ENCODE measurements around the gene IL17B. TPM values are rescaled to one million over a fixed set of nuclear protein-coding genes. Genes with fewer than 3 reads are reported as not detected.
"Not testable (repeated sequence)": the region's sequence is repeated elsewhere in the genome, so short reads cannot be mapped to it uniquely, and the experiment has no call there.

The IL17B gene
- total RNA-seq, 1 experiment from 2014 or later, result not detected

DNA sequence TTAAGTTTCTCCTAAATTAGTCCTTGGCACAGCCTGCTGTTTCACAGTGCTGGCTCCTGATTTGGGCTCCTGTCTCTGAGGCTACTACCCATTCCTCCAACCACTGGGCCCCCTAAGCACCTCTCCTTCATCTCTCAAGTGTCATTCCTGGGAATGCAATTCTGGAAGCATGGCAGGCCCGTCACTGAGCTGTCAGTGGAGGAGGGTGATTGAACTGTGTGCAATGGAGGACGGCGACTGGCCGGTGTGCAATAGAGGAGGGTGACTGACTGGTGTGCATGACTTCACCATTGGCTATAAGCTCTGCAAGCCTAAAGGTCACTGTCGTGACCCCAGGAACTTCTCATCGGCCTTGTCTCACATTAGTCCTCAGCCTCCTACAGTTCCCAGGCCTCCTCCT, 12.4 kb upstream of the IL17B start:
- Mint-ChIP-seq H3K27me3 (ENCODE audit: low read depth) (no peaks in the 10 kb centered on the region; the same call in 1 of the 2 replicates), H3K4me1 (no peaks in the 10 kb centered on the region), H3K27ac (no peak overlapping the region), H3K36me3 (ENCODE audit: insufficient read depth in 1 of 3, low read depth in 3 of 3) (no peaks in the 10 kb centered on the region; a peak in 1 of 7 replicates), H3K4me3 (no peak overlapping the region), H3K9me3 (no peaks in the 10 kb centered on the region)
- H3K9ac ChIP-seq (ENCODE audit: extremely low read depth, insufficient read length, low read length), result no peak overlapping the region
- no peak overlapping the region for H3K14ac ChIP-seq (ENCODE audit: insufficient read depth, low read length)
- H2BK120ac ChIP-seq (ENCODE audit: low read depth, low read length, poor library complexity, severe bottlenecking), result no peak overlapping the region
- H3K4me1 ChIP-seq (ENCODE audit: insufficient read depth, low read length), result no peaks in the 10 kb centered on the region
- no peak overlapping the region for H3K18ac ChIP-seq (ENCODE audit: insufficient read length, low read depth, low read length)
- no peak overlapping the region for H2BK12ac ChIP-seq (ENCODE audit: insufficient read length, low read depth, low read length)
- H3K27ac ChIP-seq (ENCODE audit: insufficient read length, low read depth, low read length), result no peak overlapping the region
- no peaks in the 10 kb centered on the region for H4K20me1 ChIP-seq (ENCODE audit: control insufficient read depth, insufficient read depth, insufficient read length)
- H3K23me2 ChIP-seq (ENCODE audit: insufficient read length, low read depth, low read length, poor library complexity, severe bottlenecking), result no peaks in the 10 kb centered on the region
- H3K79me1 ChIP-seq (ENCODE audit: insufficient read depth, low read depth, low read length, poor library complexity, severe bottlenecking), result no peaks in the 10 kb centered on the region
- no peak overlapping the region for H3K4me2 ChIP-seq (ENCODE audit: insufficient read depth, insufficient read length, low read length)
- no peak overlapping the region for H2BK5ac ChIP-seq (ENCODE audit: insufficient read length, low read length)
- H3K23ac ChIP-seq (ENCODE audit: insufficient read length, low read depth, low read length), result no peak overlapping the region
- H3T11ph ChIP-seq (ENCODE audit: low read length), result no peak overlapping the region
- WGBS (ENCODE audit: extremely low coverage, insufficient read length, low lambda C conversion rate), result no CpG with 5 or more reads among the region's 6 CpGs
- H2AK5ac ChIP-seq (ENCODE audit: insufficient read length, low read length), result no peak overlapping the region
- H2AFZ ChIP-seq (ENCODE audit: low read length), result no peak overlapping the region
- H3K9me3 ChIP-seq (ENCODE audit: control insufficient read depth, low read depth, low read length), result no peaks in the 10 kb centered on the region
- no peaks in the 10 kb centered on the region for H3K79me2 ChIP-seq (ENCODE audit: insufficient read depth, low read length)
- no peak overlapping the region for H3K56ac ChIP-seq (ENCODE audit: insufficient read length, low read depth, low read length)
- H4K5ac ChIP-seq (ENCODE audit: insufficient read length, low read depth, low read length), result no peak overlapping the region
- TF ChIP-seq, protein P1, sequence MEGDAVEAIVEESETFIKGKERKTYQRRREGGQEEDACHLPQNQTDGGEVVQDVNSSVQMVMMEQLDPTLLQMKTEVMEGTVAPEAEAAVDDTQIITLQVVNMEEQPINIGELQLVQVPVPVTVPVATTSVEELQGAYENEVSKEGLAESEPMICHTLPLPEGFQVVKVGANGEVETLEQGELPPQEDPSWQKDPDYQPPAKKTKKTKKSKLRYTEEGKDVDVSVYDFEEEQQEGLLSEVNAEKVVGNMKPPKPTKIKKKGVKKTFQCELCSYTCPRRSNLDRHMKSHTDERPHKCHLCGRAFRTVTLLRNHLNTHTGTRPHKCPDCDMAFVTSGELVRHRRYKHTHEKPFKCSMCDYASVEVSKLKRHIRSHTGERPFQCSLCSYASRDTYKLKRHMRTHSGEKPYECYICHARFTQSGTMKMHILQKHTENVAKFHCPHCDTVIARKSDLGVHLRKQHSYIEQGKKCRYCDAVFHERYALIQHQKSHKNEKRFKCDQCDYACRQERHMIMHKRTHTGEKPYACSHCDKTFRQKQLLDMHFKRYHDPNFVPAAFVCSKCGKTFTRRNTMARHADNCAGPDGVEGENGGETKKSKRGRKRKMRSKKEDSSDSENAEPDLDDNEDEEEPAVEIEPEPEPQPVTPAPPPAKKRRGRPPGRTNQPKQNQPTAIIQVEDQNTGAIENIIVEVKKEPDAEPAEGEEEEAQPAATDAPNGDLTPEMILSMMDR (conservative IDR thresholded peaks at IDR 0.05), result no peak
- H3K4ac ChIP-seq (ENCODE audit: low read depth, low read length), result no peak overlapping the region
- no peak overlapping the region for H4K8ac ChIP-seq (replicated peaks; ENCODE audit: insufficient read length, low read depth, low read length)
- H2BK15ac ChIP-seq (ENCODE audit: low read depth, low read length), result no peak overlapping the region
- H2BK20ac ChIP-seq (ENCODE audit: low read depth, low read length, poor library complexity, severe bottlenecking), result no peak overlapping the region
- DNase-seq, result no peak
- H3K27me3 ChIP-seq (ENCODE audit: insufficient read depth, low read length), result no peaks in the 10 kb centered on the region
- no peak overlapping the region for H4K91ac ChIP-seq (ENCODE audit: insufficient read length, low read depth, low read length)

DNA sequence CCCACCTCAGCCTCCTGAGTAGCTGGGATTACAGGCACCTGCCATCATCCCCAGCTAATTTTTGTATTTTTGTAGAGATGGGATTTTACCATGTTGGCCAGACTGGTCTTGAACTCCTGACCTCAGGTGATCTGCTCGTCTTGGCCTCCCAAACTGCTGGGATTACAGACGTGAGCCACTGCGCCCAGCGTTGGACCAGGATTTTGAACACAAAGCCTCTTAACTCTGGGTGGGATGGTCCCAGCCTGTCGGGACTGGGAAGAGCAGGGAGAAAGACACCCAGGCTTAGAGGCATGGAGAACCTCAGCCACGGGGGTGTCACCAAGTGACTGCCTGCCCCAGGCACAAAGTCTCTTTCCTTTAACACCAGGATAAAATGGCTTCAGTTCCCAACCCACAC, 12.0 kb upstream of the IL17B start:
- H3K27me3 Mint-ChIP-seq (ENCODE audit: low read depth); H2BK12ac ChIP-seq (ENCODE audit: insufficient read length, low read depth, low read length); H2BK120ac ChIP-seq (ENCODE audit: low read depth, low read length, poor library complexity, severe bottlenecking); H3K79me1 ChIP-seq (ENCODE audit: insufficient read depth, low read depth, low read length, poor library complexity, severe bottlenecking); H3K36me3 Mint-ChIP-seq (ENCODE audit: insufficient read depth in 1 of 3, low read depth in 3 of 3); H3K4me3 Mint-ChIP-seq; DNase-seq; H2AFZ ChIP-seq (ENCODE audit: low read length); H3K9me3 ChIP-seq (ENCODE audit: control insufficient read depth, low read depth, low read length); H3K4ac ChIP-seq (ENCODE audit: low read depth, low read length); H3K27ac Mint-ChIP-seq; H4K8ac ChIP-seq (replicated peaks; ENCODE audit: insufficient read length, low read depth, low read length); H3K9me3 Mint-ChIP-seq; H4K5ac ChIP-seq (ENCODE audit: insufficient read length, low read depth, low read length); H2BK5ac ChIP-seq (ENCODE audit: insufficient read length, low read length); H3K56ac ChIP-seq (ENCODE audit: insufficient read length, low read depth, low read length); H4K91ac ChIP-seq (ENCODE audit: insufficient read length, low read depth, low read length); H3K4me1 ChIP-seq (ENCODE audit: insufficient read depth, low read length); H3K23me2 ChIP-seq (ENCODE audit: insufficient read length, low read depth, low read length, poor library complexity, severe bottlenecking); H2AK5ac ChIP-seq (ENCODE audit: insufficient read length, low read length); H3K79me2 ChIP-seq (ENCODE audit: insufficient read depth, low read length); H3K27me3 ChIP-seq (ENCODE audit: insufficient read depth, low read length); H3K4me1 Mint-ChIP-seq; H3K18ac ChIP-seq (ENCODE audit: insufficient read length, low read depth, low read length); H3K4me2 ChIP-seq (ENCODE audit: insufficient read depth, insufficient read length, low read length); H4K20me1 ChIP-seq (ENCODE audit: control insufficient read depth, insufficient read depth, insufficient read length); H3T11ph ChIP-seq (ENCODE audit: low read length); H3K9ac ChIP-seq (ENCODE audit: extremely low read depth, insufficient read length, low read length); H3K27ac ChIP-seq (ENCODE audit: insufficient read length, low read depth, low read length); H2BK20ac ChIP-seq (ENCODE audit: low read depth, low read length, poor library complexity, severe bottlenecking); H3K23ac ChIP-seq (ENCODE audit: insufficient read length, low read depth, low read length); H3K14ac ChIP-seq (ENCODE audit: insufficient read depth, low read length); H2BK15ac ChIP-seq (ENCODE audit: low read depth, low read length): not testable (repeated sequence)
- WGBS (ENCODE audit: extremely low coverage, insufficient read length, low lambda C conversion rate), result no CpG with 5 or more reads among the region's 6 CpGs

Data from H9 (cell line).